H1 (cell line): ENCODE results near the gene ST6GALNAC3.
A peak's percentile ranks its signal among the peaks of the same experiment; 100 is the strongest.

ENCODE experiments used
- CHD2 ChIP-seq: IDR thresholded peaks from 2 replicates; pipeline ENCODE4 v1.6.1; 2012; ENCODE audit warnings: low read length, improper control_type of control experiment
- GABPA ChIP-seq: IDR thresholded peaks from 2 replicates; pipeline ENCODE4 v1.6.1; 2011; ENCODE audit warnings: mild to moderate bottlenecking, low read length, moderate library complexity, borderline replicate concordance; ENCODE audit not compliant: insufficient read depth
- NANOG ChIP-seq: IDR thresholded peaks from 2 replicates; pipeline ENCODE4 v1.6.1; 2011; ENCODE audit warnings: low read length, low read depth, mild to moderate bottlenecking, inconsistent platforms; ENCODE audit not compliant: insufficient read depth, poor library complexity, severe bottlenecking
- NRF1 ChIP-seq: IDR thresholded peaks from 2 replicates; pipeline ENCODE4 v1.6.1; 2011; ENCODE audit warnings: mild to moderate bottlenecking, low read depth, low read length, improper control_type of control experiment
- POLR2AphosphoS5 ChIP-seq: IDR thresholded peaks from 2 replicates; pipeline ENCODE4 v1.6.1; 2011; ENCODE audit warnings: low read depth, low read length
- SRF ChIP-seq: IDR thresholded peaks from 2 replicates; pipeline ENCODE4 v1.6.1; 2011; ENCODE audit warnings: mild to moderate bottlenecking, low read depth, low read length, moderate library complexity
- TF ChIP-seq, protein P1 (sequence below), 3 experiments: IDR thresholded peaks; 1 replicate in 2 of 3; 2 replicates in 1 of 3; pipeline versions ENCODE4 v1.5.1 to v1.6.1; 2011; ENCODE audit warnings: low read length in 3 of 3, mild to moderate bottlenecking in 3 of 3, inconsistent platforms in 2 of 3, low read depth in 1 of 3, moderate library complexity in 1 of 3; ENCODE audit not compliant: insufficient read depth in 1 of 3; ENCODE audit errors: control extremely low read depth in 1 of 3
- TF ChIP-seq, protein P2 (sequence below): IDR thresholded peaks from 2 replicates; pipeline ENCODE4 v1.6.1; 2012; ENCODE audit warnings: inconsistent platforms

DNA sequence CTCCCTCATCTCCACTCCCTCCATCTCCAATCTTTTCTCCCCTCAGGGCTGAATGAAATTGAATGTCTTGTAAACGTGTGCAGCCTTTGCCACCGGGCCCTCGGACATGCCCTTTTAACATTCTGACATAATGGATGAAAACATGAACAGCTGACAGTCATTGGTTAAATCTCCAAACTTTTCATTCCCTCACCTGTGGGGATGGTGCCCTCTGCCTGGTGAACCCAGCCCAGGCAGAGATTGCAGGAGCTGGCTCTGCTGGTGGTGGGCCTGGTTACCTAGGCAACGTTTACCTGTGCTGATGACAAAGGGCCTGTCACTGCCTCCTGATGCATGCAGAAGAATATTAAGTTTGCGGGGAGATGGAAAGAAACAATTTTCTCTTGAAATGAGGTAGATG is 21.3 kb downstream of the ST6GALNAC3 start:
- no peak for TF ChIP-seq SRF
- TF ChIP-seq NANOG: no peak
- TF ChIP-seq, protein P1, sequence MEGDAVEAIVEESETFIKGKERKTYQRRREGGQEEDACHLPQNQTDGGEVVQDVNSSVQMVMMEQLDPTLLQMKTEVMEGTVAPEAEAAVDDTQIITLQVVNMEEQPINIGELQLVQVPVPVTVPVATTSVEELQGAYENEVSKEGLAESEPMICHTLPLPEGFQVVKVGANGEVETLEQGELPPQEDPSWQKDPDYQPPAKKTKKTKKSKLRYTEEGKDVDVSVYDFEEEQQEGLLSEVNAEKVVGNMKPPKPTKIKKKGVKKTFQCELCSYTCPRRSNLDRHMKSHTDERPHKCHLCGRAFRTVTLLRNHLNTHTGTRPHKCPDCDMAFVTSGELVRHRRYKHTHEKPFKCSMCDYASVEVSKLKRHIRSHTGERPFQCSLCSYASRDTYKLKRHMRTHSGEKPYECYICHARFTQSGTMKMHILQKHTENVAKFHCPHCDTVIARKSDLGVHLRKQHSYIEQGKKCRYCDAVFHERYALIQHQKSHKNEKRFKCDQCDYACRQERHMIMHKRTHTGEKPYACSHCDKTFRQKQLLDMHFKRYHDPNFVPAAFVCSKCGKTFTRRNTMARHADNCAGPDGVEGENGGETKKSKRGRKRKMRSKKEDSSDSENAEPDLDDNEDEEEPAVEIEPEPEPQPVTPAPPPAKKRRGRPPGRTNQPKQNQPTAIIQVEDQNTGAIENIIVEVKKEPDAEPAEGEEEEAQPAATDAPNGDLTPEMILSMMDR (IDR thresholded peaks at IDR 0.05; ENCODE audit: control extremely low read depth in 1 of 3, insufficient read depth in 1 of 3, low read depth in 1 of 3, low read length in 3 of 3): peak; percentile 50 to 62 (median 56)
- TF ChIP-seq NRF1: no peak
- no peak for TF ChIP-seq CHD2
- no peak for TF ChIP-seq GABPA
- TF ChIP-seq, protein P2, sequence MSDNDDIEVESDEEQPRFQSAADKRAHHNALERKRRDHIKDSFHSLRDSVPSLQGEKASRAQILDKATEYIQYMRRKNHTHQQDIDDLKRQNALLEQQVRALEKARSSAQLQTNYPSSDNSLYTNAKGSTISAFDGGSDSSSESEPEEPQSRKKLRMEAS: no peak
- TF ChIP-seq POLR2AphosphoS5: no peak
